ENCODE measurements around the gene PTPRN2.
"Not testable (repeated sequence)": the region's sequence is repeated elsewhere in the genome, so short reads cannot be mapped to it uniquely, and the experiment has no call there.

The PTPRN2 gene

DNA sequence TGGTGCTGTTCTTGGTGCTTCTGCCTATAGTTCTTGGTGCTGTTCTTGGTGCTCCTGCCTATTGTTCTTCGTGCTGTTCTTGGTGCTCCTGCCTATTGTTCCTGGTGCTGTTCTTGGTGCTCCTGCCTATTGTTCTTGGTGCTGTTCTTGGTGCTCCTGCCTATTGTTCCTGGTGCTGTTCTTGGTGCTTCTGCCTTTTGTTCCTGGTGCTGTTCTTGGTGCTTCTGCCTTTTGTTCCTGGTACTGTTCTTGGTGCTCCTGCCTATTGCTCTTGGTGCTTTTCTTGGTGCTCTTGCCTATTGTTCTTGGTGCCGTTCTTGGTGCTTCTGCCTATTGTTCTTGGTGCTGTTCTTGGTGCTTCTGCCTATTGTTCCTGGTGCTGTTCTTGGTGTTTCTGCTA lies 71.1 kb downstream of the PTPRN2 start:
- no peak for DNase-seq (ENCODE audit: low spot score)

DNA sequence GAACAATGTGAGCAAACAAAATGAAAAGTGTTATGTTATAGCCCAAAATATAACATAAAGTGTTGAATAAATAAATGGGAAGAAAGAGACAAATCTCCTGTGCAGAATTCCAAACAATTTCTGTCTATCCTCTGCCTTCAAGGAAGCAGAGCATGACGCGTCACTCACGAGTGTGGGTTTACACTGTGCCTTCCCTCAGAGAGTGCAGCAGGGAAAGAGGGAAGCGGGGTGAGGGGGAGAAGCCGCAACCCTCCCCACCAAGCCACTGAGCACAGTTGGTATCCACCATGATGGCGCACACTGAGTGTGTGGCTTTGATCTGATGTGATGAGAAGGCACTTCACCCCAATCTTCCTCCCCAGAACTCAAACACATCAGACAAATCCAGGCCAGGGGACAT lies 74.8 kb downstream of the PTPRN2 start:
- DNase-seq (ENCODE audit: low spot score): no peak

- DNase-seq (ENCODE audit: low spot score): no peak
Measured at GRCh38 chr7:158512042-158512441, 75.6 kb downstream of the PTPRN2 start.

DNA sequence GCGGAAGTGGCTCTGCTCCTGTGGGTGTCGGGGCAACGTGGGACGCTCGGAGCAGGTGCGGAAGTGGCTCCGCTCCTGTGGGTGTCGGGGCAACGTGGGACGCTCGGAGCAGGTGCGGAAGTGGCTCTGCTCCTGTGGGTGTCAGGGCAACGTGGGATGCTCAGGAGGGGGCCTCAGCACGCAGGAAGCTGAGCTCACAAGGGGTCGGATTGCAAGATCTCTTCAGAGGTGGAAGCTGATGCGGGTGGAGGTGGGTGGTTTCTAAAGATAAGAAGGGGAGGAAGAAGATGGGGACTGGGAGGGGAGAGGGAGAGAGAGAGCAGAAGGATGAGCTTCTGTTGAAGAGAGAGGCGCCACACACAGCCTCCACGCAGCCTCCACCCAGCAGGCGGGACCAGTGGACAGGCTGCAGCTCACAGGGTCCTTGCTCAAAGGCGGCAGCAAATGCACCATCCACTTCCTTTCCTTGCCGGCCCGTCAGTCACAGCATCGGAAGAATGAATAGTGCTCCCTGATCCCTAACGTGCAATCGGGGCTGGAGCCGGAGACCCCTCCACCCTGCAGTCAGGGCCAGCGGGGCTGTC lies 78.7 kb downstream of the PTPRN2 start:
- DNase-seq (ENCODE audit: low spot score): no peak

DNA sequence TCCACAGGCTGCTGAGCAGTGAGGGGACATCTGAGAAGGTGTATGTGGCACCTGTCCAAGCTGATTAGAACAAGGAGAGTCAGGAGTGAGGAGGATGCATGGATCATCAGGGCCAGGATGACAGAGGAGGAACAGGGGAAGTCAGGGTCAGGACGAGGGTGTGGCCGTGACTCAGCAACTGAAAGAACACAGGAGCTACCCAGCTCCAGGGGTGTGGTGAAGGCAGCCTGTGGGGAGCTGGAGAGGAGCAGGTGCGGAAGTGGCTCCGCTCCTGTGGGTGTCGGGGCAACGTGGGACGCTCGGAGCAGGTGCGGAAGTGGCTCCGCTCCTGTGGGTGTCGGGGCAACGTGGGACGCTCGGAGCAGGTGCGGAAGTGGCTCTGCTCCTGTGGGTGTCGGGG lies 79.3 kb downstream of the PTPRN2 start:
- DNase-seq (ENCODE audit: low spot score): peak; percentile 88

DNA sequence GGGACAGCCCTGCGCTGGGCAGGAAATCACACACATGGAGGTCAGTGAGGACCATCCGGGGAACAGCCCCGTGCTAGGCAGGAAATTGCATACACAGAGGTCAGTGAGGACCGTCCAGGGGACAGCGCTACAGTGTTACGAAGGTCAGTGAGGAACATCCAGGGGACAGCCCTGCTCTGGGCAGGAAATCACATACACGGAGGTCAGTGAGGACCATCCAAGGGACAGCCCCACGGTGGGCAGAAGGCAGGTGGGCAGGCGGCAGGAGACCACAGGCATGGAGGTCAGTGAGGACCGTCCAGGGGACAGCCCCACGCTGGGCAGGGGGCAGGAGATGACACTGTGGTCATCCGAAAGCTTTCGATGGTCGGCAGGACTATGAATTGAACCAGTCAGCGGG lies 79.7 kb downstream of the PTPRN2 start:
- no peak for DNase-seq (ENCODE audit: low spot score)

- DNase-seq (ENCODE audit: low spot score): not testable (repeated sequence)
Measured at GRCh38 chr7:158507175-158507574, 80.4 kb downstream of the PTPRN2 start.

DNA sequence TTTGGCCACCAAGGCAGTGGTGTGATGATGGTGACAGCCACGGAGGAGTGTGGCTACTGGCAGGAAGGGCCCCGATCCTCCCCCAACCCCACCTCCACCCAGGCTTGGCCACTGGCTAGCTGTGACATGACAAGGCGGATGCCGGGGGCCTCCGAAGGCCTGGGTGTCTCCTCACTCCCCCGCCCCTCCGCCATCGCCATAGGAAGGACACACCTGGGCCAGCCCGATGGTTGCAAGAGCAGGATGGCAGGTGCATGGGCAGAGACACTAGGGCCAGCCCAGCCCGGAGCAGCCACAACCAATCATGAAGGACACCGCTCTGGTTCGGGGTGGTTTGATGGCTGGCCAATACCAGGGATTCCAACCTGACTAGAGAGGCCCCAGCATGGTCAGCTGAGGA lies 81.0 kb downstream of the PTPRN2 start:
- no peak for DNase-seq (ENCODE audit: low spot score)

GRCh38 chr7:158505683-158506082 lies 81.9 kb downstream of the PTPRN2 start:
- DNase-seq (ENCODE audit: low spot score): no peak

- no peak for DNase-seq (ENCODE audit: low spot score)
Measured at GRCh38 chr7:158502068-158502750, 85.4 kb downstream of the PTPRN2 start.

- DNase-seq (ENCODE audit: low spot score): no peak
Measured at GRCh38 chr7:158501393-158502067, 86.1 kb downstream of the PTPRN2 start.

- no peak for DNase-seq (ENCODE audit: low spot score)
Measured at GRCh38 chr7:158500651-158501052, 87.0 kb downstream of the PTPRN2 start.

- DNase-seq (ENCODE audit: low spot score): no peak
Measured at GRCh38 chr7:158499082-158499455, 88.6 kb downstream of the PTPRN2 start.

GRCh38 chr7:158498443-158499081 lies 89.1 kb downstream of the PTPRN2 start:
- DNase-seq (ENCODE audit: low spot score): no peak

- DNase-seq (ENCODE audit: low spot score): no peak
Measured at GRCh38 chr7:158497627-158498026, 90.0 kb downstream of the PTPRN2 start.

DNA sequence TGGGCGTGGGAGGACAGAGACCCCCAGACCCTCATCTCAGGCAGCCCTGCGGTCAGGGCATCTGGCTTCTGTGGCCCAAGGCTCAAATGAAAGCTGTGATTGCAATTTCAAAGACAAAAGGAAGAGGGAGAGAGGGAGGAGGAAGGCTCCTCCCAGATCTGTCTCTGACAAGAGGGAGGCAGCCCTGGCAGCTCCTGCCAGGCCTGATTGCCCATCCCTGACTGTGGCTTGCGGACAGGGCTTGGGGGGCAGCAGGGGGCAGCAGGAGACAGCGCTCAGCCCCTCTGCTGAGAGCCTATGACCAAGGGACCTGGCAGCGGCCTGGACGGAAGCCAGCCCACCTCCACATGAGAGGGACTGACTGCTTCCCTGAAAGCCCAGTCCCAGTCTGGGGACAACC lies 91.8 kb downstream of the PTPRN2 start:
- peak; percentile 63 for DNase-seq (ENCODE audit: low spot score)

GRCh38 chr7:158495216-158495615 lies 92.4 kb downstream of the PTPRN2 start:
- no peak for DNase-seq (ENCODE audit: low spot score)

GRCh38 chr7:158494643-158495042 lies 93.0 kb downstream of the PTPRN2 start:
- no peak for DNase-seq (ENCODE audit: low spot score)

DNA sequence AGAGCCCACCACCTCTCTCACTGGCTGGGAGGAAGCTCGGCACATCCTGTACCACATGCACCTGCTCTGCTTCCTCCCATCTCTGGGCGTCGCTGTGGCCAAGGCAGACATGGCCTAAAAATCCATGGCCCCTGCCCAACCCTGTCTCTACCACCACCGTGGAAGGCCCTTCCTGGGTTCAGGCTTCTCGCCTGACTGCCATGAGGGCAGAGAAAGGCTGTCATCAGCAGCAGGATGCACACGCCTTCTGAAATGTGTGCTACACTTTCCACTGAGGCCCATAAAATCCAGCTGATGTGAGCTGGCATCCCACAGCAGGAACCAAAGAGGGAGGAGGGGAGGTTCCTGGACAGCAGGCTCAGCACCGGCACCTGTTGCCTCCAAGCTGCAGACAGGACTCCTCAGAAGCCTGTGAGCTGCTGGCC lies 93.4 kb downstream of the PTPRN2 start:
- DNase-seq (ENCODE audit: low spot score): no peak

DNA sequence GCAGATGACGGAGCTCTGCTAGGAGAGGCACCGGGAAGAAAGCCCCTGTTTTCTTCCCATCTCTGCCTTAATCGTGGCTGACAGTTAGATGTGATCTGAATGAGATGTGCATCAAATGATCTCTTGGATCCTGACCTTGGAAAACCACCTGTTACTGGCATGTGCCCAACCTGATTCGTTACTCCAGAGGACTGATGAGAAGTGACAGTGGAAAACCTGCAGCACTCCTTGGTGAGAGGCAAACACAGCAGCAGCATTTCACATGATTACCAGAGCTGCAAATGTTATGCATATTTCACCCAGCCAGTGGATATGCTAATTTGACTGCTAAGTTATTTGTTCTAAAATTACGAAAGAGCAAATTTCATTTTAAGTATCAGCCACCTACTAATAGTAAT lies 95.3 kb downstream of the PTPRN2 start:
- DNase-seq (ENCODE audit: low spot score): no peak

DNA sequence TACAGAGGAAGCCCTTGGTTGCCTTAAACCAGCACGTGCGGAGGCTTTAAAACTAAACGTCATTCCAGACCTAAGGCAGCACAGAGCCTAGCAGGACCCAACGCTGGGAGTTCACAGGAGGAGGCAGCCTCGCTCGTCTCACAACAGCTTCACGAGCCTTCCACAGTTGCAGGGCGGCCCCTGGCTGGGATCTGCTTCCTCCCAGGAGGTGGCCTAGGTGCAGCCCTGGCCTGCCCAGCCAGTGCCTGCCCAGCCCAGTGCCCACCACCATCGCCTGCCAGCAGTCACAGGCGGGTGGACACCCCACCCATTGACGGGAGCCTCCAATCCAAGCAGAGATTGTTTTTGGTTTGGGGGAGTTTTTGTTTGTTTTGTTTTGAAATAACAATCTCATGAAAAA lies 96.5 kb downstream of the PTPRN2 start:
- no peak for DNase-seq (ENCODE audit: low spot score)

DNA sequence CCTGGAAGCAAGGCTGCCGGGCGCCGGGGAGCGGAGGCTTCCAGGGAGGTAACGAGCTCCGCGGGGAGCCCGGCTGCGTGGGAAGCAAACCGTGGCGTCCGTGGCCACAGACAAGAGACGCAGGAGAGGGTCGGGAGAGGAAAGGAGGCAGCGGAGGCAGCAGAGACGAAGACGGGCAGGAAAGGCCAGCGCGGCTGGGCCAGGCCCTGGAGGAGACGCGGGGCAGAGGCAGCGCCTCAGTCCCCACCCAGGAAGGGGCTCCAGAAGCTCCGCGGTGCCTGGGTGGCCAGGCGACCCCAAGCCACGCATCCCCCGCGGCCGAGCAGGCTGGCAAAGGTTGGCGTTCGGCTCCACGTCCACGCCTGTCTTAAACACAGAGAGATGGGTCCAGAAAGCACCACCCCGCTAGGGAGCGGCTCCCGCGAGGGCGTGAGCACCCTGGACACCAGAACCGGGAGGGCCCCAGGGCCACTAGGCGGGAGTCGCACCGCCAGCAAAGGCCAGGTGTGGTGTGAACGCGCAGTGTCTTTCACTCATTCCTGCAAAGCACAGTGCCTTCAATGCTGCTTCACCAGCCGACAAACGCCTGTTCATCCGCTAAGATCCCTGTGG lies 97.3 kb downstream of the PTPRN2 start:
- DNase-seq (ENCODE audit: low spot score): no peak

All from LoVo (cell line).